COR-L47 (cell line): ENCODE measurements around the gene C9orf43.
A peak's percentile ranks its signal among the peaks of the same experiment; 100 is the strongest.
"Not testable (repeated sequence)": the region's sequence is repeated elsewhere in the genome, so short reads cannot be mapped to it uniquely, and the experiment has no call there.

Source experiments
- DNase-seq: peaks from one replicate; lab custom pipeline; 2025; lab: John Stamatoyannopoulos, UW

The C9orf43 gene

DNA sequence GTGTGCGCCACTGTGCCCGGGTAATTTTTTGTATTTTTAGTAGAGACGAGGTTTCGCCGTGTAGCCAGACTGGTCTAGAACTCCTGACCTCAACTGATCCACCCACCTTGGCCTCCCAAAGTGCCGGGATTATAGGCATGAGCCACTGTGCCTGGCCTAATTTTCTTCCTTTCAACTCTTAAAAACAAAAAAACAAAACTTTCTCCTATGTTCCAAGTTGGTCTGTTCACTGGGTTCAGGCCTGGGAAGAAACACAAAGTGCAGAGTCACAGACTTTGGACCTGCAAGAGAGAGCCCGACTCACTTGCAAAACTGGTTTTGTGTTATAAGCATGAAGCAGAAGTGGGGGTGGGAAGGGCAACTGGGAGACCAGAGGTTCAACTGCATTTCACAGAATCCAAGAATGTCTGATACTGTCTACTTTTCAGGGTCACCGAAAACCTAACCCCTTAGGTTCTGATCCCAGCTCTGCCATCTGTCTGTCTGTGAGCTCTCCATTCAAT, 28.6 kb upstream of the C9orf43 start:
- no peak for DNase-seq

DNA sequence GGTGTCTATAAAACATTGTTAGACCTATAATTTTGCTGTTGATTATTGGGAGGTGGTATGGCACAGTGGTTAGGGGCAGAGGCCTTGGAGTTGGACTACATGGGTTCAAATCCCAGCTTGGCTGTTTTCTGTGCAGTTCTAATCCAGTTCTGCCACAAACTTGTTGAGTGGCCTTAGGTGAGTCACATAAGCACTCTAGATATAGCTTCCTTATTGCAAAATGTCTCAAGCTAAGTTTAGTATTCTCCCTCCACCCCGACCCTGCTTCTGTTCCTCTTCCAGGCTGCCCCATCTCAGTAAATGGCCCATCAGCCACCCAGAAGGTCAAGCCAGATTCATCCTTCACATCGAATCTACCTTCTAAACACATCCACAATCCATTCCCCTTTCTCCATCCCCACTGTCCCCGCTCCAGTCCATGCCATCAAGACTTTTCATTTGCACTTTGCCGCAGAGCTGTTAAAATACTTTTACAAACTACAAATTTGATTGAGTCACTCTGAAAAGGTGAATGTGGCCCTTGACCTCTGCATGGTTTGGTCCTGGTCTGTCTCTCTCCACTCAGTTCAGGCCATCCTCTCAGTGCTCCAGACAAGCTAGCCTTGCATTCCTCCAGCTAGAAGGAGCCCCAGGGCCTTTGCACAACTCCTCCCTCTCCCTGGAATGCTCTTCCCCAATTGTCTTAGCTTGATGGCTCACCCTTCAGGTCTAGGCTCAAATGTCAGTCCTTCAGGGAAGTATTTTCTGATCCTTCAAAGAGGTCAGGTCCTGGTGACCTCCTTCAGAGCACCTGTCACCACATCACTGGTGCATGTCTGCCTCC, 23.8 kb upstream of the C9orf43 start:
- no peak for DNase-seq

DNA sequence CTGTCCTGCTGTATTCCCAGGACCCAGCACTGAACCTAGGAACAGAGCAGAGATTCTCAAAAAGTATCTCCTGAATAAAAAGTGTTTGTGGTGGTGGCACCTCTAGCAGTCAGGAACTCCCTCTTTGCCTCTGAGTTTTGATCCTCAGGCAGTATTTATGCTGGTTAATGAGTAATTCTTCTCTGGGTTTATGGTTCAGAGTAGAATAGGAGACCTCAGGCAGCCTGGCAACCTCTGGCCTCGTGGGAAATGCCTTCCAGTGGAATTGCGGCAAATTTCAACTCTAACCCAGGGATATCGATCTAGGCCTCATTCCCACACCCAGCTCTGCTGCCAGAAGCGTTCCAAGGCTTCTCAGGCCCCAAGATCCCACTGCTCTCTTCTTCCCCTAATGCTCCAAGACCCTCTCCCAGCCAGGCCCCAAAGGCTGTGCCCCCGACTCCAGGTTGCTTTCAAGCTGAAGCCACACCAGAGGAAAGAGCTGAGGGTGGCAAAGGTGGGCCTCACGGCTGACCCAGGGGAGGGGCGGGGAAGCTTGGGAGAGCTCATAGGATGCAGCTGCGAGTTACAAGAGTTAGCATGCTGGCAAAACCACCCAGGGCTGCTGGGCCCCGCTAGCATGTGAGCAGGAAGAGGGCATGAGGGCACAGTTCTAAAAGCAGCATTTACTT, 22.9 kb upstream of the C9orf43 start:
- no peak for DNase-seq

DNA sequence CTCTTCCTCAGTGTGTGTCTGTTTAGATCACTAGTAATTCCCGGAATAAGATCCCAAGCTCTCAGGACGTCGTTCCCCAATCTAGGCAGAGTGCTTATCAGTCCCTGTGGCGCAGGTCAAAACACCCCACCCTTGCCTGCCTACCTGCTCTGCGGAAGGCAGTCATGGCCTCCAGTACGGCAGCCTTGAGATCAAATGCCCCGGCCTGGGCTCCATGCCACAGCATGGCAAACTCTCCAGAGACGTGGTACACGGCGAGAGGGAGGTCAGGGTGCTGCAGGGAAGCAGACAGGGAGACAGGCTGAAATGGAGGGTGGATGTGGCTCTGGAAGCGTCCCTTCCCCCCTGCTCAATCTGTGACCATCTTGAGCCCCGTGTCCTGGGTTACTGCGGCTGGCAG, 21.7 kb upstream of the C9orf43 start:
- DNase-seq: no peak

DNA sequence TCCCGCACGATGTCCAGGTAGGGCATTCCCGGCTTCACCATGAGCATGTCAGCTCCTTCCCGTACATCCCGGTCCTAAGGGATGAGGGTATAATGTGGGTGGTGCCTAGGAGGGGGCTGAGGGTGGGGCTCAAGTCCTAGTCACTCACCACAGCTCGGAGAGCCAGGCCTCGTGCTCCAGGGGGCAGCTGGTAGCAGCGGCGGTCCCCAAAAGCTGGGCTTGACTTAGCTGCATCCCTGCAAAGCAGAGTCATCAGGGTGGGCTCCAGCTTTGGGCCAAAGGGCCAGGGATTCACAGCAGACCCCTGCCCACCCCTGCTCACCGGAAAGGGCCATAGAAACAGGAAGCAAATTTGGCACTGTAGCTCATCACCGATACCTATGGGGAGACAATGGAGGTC, 21.1 kb upstream of the C9orf43 start:
- DNase-seq: no peak

GRCh38 chr9:113390192-113390960, 20.2 kb upstream of the C9orf43 start:
- no peak for DNase-seq

DNA sequence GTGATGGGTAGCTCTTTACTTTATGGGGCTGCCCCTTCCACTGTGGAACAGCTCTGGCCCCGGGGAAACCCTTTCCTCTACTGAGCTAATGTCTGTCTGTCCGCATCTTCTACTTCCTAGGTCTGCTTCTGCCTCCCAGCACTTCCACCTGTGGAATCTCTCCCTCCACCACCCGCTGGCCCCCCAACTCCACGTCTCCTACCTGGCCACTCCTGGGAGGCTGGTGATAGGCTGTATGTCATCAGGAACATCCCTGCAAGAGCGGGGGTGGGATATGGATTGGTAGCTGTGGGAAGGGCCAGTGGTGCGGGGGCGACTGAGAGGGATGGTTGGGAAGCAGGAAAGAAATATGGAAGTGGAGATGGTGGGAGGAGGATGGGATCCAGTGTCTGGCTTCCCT, 18.6 kb upstream of the C9orf43 start:
- no peak for DNase-seq

DNA sequence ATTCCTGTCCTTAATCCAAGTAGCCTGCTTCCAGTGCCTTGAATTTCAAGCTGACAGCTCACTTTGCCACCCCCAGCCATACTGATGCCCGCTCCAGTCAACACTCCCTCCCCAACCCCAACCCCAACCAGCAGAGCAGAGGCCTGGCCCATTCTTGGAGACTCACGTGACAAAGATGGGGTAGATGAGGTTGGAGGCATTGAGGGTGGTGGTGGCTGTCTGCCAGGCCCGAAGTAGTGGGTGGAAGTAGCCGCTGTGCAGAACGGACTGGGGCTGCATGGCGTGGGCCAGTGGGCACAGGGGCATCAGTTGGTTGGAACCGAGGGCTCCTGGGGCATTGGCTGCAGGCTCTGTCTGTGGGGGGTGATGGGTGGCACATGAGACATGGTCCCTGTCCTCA, 17.3 kb upstream of the C9orf43 start:
- no peak for DNase-seq

DNA sequence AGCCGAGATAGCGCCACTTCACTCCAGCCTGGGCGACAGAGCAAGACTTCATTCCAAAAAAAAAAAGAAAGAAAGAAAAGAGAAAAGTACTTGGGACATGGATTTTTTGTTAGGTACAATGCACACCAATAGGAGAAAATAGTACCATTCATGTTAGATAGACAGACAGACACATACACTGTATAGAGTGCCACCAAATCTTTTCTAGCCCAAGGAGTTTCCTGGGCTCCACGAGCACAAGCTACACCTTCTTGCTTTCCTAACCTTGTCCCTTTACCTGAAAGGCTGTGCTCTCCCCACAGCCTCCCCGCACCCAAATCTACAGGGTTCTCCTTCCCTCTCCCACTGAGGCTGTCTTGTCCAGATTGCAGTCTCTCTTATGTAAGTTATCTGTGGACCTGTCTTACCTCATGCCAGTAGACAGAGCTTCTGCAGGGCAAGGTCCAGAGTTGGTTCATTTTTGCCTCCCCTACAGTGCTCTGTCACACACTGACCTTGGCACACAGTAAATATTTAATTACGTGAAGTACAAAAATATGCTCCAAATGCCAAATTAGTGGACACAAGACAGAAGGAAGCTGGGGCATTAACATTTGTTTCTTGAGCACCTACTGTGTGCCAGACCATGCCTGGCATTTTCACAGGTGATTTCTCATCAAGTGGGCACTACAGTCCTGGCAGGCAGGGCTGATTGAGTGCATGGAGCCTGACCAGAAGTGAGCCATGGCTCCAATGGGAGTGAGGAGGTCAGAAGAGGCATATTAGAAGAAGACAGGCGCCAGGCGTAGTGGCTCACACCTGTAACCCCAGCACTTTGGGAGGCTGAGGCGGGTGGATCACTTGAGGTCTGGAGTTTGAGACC, 15.3 kb upstream of the C9orf43 start:
- DNase-seq: no peak

DNA sequence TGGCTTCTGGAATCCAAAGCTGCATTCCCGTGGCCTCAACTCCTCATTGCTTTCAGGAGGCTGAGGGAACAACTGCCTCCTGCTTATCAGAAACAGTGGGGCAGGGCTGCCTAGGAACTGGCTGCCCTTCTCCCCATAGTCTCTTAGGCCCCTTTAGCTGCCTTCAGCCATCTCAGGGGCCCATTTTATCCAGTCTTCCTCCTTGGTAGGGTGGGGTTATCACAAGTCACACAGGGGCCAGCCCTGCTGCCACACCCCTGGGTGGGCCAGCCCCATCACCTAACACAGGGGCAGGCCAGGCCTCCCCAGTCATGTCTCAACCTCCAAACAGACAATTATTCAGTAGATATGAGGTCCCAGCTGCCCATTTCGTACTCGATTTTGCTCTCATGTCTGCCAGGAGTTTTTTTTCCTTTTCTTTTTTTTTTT, 13.3 kb upstream of the C9orf43 start:
- no peak for DNase-seq

DNA sequence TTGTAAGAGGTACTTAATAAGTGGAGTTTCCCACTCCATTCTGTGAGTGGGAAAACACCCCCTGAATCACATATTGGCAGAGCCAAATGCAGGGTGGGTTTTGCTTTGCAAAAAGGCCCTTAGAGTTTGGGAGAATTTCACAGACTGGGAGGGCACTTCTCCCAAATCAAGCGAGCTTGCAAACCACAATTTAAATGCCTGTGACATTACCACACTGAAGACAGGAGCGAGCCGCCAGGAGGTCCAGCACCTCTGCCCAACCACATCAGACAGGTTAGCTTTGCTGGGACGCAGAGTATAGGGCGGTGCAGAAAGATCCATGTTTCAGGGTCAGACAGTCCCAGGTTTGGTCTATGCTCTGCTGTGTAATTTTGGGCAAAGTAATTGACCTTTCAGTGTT, 11.8 kb upstream of the C9orf43 start:
- no peak for DNase-seq

DNA sequence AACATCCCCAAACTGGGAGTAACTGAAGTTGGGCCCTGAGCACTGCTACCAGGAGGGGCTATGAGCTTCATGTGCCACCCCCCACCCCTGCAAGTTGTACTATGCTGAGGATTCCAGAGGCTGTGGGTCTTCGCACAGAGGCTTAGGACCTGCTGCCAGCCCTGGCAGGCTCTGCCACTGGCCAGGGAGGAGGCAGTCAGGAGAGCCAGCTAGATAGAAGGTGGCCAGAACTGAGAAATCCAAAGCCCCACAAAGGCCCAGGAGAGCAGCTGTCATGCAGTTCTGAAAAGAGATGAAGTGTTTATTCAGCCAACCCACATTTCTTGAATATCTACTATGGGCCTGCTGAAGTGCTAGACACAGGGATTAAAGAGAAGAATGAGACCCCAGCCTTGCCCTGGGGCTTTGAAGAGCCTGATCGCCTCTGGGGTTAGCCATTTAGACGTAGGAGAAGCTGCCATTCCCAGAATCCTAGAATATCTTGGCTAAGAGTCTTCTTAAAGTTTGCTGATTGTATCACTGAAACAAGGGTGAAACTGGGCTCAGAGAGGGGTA, 10.8 kb upstream of the C9orf43 start:
- no peak for DNase-seq

- peak; percentile 98 for DNase-seq
Observed at GRCh38 chr9:113401027-113401792, 9.3 kb upstream of the C9orf43 start, which contains the start of gene ALAD. Gene ALAD (minus strand): TSS chr9:113401284. CDS start chr9:113393559, 7,725 bp downstream.

GRCh38 chr9:113403646-113404045, 6.9 kb upstream of the C9orf43 start:
- DNase-seq: no peak

DNA sequence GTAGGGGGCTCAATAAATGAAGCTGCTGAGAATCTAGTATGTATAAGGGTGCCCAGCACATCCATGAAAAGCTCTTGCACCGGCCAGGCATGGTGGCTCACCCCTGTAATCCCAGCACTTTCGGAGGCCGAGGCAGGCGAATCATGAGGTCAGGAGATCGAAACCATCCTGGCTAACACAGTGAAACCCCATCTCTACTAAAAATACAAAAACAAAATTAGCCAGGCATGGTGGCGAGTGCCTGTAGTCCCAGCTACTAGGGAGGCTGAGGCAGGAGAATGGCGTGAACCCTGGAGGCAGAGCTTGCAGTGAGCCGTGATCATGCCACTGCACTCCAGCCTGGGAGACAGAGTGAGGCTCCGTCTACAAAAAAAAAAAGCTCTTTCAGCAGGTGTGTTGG, 4.2 kb upstream of the C9orf43 start:
- DNase-seq: not testable (repeated sequence)

DNA sequence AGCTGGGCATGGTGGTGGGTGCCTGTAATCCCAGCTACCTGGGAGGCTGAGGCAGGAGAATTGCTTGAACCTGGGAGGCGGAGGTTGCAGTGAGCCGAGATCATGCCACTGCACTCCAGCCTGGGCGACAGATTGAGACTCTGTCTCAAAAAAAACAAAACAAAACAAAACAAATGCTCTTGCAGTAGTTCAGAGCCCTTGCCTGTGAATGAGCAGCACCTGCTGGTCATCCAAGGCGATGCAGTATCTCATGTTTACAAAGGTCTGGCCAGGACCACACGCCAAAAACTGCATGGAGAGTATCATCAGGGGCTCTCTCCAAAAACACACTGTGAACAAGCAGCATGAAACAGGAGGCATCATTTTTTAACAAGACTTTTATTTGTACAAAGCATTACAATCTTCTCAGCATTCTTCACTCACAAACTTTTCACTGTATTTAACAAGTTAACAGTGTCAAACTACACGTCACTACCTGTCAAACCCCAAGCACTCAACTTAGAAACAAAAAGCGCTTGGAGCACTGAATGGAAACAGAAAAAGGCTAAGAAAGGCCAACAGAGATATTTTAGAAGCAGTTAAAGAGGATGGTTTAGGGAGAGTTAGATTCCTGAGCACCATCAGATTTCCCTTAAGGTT, 3.6 kb upstream of the C9orf43 start:
- peak; percentile 62 for DNase-seq

- no peak for DNase-seq
Observed at GRCh38 chr9:113409481-113409880, 1.1 kb upstream of the C9orf43 start.

DNA sequence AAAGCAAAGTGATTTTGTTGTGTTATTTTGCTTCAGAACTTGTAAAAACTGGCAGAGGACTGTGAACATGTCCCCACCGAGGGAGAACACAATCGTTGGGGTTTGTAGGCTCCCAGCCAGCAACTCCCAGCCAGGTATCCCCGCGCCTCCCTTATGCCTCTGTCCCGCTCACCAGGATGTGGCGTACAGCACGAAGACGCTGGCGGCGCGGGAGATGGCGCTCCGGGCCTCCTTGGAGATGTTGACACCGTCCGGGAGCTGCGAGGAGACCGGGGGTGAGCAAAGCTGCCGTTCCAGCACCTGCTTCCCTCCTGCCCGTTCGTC, 702 bp upstream of the C9orf43 start:
- DNase-seq: peak; percentile 30

- no peak for DNase-seq
Observed at GRCh38 chr9:113416149-113416721, 5.7 kb downstream of the C9orf43 start.

DNA sequence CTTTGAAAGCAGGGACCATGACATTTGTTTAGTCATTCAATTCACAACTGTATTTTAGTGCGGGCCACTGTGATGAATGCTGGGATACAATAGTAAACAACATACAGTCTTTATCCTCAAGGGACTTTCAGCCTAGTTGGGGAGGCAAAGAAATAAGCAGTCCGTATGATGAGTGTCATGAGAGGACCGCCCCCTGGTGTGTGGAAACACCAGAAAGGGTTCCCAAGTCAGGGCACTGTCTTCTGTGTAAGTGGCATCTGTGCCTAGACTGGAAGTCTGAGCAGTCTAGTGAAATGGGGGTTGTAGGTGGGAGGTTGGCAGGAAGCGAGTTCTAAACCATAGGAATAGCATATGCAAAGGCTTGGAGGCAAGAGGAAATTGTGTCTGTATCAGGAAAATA, 6.8 kb downstream of the C9orf43 start:
- DNase-seq: no peak
